Body of pancreas (tissue), 4 donors: ENCODE data around the gene TRIM5.
"Not testable (repeated sequence)": the region's sequence is repeated elsewhere in the genome, so short reads cannot be mapped to it uniquely, and the experiment has no call there.

ENCODE experiments used
- CTCF ChIP-seq, 7 experiments: fragments of 450-650 bp in 4 of 7; fragments of 200-600 bp in 3 of 7; sonication (generic) in 3 of 7; IDR thresholded peaks; one replicate each; pipeline ENCODE4 v1.5.1; 2016 to 2019; ENCODE audit warnings: antibody characterized with exemption in 7 of 7
- POLR2A ChIP-seq, 3 donors: fragments of 450-650 bp; IDR thresholded peaks; one replicate each; pipeline ENCODE4 v1.6.1; 2016; ENCODE audit warnings: antibody characterized with exemption in 3 of 3, mild to moderate bottlenecking in 2 of 3

DNA sequence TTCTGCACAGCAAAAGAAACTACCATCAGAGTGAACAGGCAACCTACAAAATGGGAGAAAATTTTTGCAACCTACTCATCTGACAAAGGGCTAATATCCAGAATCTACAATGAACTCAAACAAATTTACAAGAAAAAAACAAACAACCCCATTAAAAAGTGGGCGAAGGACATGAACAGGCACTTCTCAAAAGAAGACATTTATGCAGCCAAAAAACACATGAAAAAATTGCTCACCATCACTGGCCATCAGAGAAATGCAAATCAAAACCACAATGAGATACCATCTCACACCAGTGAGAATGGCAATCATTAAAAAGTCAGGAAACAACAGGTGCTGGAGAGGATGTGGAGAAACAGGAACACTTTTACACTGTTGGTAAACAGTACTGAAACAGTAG lies 31.6 kb upstream of the TRIM5 start:
- not testable (repeated sequence) for TF ChIP-seq CTCF, POLR2A (IDR thresholded peaks at IDR 0.05)
